Raji (cell line): ENCODE data around the gene CCDC160.

ENCODE experiments used
- POLR2A ChIP-seq: IDR thresholded peaks from 2 replicates; pipeline ENCODE4 v1.6.1; 2011; ENCODE audit warnings: low read depth, low read length, control low read depth; ENCODE audit not compliant: insufficient read depth

Gene CCDC160

GRCh38 chrX:134258202-134258601 is 21.2 kb downstream of the CCDC160 start:
- TF ChIP-seq POLR2A, result no peak

GRCh38 chrX:134287346-134287745 is 50.4 kb downstream of the CCDC160 start:
- TF ChIP-seq POLR2A, result no peak

- no peak for TF ChIP-seq POLR2A
These were observed 57.6 kb downstream of the CCDC160 start for GRCh38 chrX:134294548-134294947.
